Gastrocnemius medialis (tissue), 4 donors: ENCODE data around the gene SLC7A11.

Experiments used
- CTCF ChIP-seq, 5 experiments: fragments of 450-650 bp in 3 of 5; fragments of 200-600 bp in 2 of 5; sonication (generic) in 2 of 5; IDR thresholded peaks in 4 of 5; conservative IDR thresholded peaks in 1 of 5; 1 replicate in 4 of 5; 2 replicates in 1 of 5; pipeline ENCODE4 v1.5.1; 2016 to 2019; ENCODE audit warnings: antibody characterized with exemption in 5 of 5, mild to moderate bottlenecking in 3 of 5, moderate library complexity in 3 of 5
- POLR2A ChIP-seq, 2 donors: fragments of 450-650 bp; IDR thresholded peaks; one replicate each; pipeline ENCODE4 v1.6.1; 2017; ENCODE audit warnings: antibody characterized with exemption in 2 of 2, mild to moderate bottlenecking in 2 of 2, moderate library complexity in 2 of 2

GRCh38 chr4:138269175-138269574, 27.0 kb upstream of the SLC7A11 start:
- no peak for TF ChIP-seq CTCF (IDR thresholded peaks at IDR 0.05 in 4 of 5, conservative IDR thresholded peaks at IDR 0.05 in 1 of 5)
- TF ChIP-seq POLR2A (IDR thresholded peaks at IDR 0.05) = no peak
